ENCODE data around the gene CNTD1.
A peak's percentile ranks its signal among the peaks of the same experiment; 100 is the strongest.

The CNTD1 gene

DNA sequence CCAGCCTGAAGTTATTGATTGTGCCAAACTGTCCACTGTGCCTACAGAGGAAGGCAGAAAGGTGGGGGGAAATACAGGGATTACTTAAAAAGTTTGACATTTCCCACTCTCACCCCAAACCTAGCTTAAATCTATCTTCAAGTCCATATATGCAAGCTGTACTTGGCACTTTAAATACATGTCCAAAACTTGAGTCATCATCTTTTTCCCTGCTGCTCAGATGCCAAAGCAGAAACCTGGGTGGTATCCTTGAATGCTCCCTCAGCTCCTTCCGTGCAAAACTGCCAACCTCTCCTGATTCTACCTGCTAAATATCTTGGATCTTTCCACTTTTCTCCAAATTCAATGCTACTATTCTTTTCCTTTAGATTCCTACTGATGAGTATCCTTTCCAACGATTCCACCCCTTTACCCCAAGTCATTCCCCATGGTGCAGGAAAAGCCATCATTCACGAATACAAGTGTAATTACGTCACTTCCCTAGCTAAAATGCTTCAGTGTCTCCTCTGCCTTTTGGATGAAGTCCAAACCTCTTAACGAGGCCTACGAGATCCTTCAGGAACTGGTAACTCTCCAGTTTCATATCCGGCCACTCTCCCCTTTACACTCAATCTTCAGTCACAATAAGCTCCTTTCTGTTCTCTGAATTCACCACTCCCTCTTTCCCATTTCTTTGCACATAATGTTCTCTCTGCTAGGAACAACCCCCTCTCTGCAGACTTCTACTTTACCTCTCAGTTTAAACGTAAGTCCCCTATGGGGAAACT lies 16.2 kb downstream of the CNTD1 start:
- peaks cover 69% of the 10 kb centered on the region for H3K36me3 ChIP-seq (replicated peaks; ENCODE audit: low read depth, low read length)

DNA sequence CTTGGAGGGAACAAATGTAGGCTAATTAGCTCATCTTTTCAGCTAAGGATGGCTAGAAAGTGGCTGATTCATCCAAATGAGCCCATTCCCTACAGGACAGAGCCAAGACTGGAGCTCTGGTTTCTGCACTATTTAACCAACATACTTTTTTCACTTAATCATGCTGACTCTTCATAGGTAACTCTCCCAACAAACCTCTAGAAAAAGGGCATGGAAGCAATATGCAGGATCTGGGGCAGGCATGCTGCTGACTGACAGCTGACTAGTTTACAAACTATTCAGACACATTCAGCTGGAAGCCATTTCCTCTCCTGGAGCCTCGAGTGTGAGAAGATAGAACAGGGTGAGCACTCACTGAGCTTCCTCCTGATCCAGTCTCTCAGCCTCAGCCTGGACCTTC lies 19.2 kb downstream of the CNTD1 start:
- Histone ChIP-seq H3K4me2 (ENCODE audit: low read length) (no peak overlapping the region), H2AFZ (ENCODE audit: low read depth, low read length) (no peak overlapping the region), H3K9me3 (ENCODE audit: insufficient read depth, low read length) (no peaks in the 10 kb centered on the region), H3K4me3 (ENCODE audit: low read length) (no peak overlapping the region), H3K9ac (ENCODE audit: low read length) (no peak overlapping the region), H3K27me3 (ENCODE audit: low read depth, low read length) (no peaks in the 10 kb centered on the region), H3K4me1 (ENCODE audit: low read length) (no peaks in the 10 kb centered on the region), H4K20me1 (ENCODE audit: insufficient read depth, low read length) (no peaks in the 10 kb centered on the region), H3K36me3 (replicated peaks; ENCODE audit: low read depth, low read length) (peaks cover 56% of the 10 kb centered on the region), H3K79me2 (ENCODE audit: low read length) (peaks cover 9% of the 10 kb centered on the region), H3K27ac (ENCODE audit: low read length) (no peak overlapping the region)
- TF ChIP-seq, protein P1, sequence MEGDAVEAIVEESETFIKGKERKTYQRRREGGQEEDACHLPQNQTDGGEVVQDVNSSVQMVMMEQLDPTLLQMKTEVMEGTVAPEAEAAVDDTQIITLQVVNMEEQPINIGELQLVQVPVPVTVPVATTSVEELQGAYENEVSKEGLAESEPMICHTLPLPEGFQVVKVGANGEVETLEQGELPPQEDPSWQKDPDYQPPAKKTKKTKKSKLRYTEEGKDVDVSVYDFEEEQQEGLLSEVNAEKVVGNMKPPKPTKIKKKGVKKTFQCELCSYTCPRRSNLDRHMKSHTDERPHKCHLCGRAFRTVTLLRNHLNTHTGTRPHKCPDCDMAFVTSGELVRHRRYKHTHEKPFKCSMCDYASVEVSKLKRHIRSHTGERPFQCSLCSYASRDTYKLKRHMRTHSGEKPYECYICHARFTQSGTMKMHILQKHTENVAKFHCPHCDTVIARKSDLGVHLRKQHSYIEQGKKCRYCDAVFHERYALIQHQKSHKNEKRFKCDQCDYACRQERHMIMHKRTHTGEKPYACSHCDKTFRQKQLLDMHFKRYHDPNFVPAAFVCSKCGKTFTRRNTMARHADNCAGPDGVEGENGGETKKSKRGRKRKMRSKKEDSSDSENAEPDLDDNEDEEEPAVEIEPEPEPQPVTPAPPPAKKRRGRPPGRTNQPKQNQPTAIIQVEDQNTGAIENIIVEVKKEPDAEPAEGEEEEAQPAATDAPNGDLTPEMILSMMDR (IDR thresholded peaks at IDR 0.05; ENCODE audit: low read depth, low read length), result no peak
- no peak for TF ChIP-seq EZH2phosphoT487 (IDR thresholded peaks at IDR 0.05; ENCODE audit: low read depth)

More for the DNA sequence above, 16.2 kb downstream of the CNTD1 start:
- H2AFZ ChIP-seq (ENCODE audit: low read depth, low read length), result no peak overlapping the region
- no peaks in the 10 kb centered on the region for H3K79me2 ChIP-seq (ENCODE audit: low read length)
- H3K4me2 ChIP-seq (ENCODE audit: low read length), result no peak overlapping the region
- no peaks in the 10 kb centered on the region for H3K9me3 ChIP-seq (ENCODE audit: insufficient read depth, low read length)
- H3K27ac ChIP-seq (ENCODE audit: low read length), result no peak overlapping the region
- no peaks in the 10 kb centered on the region for H3K4me1 ChIP-seq (ENCODE audit: low read length)
- TF ChIP-seq, protein P1 (IDR thresholded peaks at IDR 0.05; ENCODE audit: low read depth, low read length), result no peak
- no peak for TF ChIP-seq EZH2phosphoT487 (IDR thresholded peaks at IDR 0.05; ENCODE audit: low read depth)
- H3K4me3 ChIP-seq (ENCODE audit: low read length), result no peak overlapping the region
- H4K20me1 ChIP-seq (ENCODE audit: insufficient read depth, low read length), result no peaks in the 10 kb centered on the region
- H3K27me3 ChIP-seq (ENCODE audit: low read depth, low read length), result no peaks in the 10 kb centered on the region
- no peak overlapping the region for H3K9ac ChIP-seq (ENCODE audit: low read length)

DNA sequence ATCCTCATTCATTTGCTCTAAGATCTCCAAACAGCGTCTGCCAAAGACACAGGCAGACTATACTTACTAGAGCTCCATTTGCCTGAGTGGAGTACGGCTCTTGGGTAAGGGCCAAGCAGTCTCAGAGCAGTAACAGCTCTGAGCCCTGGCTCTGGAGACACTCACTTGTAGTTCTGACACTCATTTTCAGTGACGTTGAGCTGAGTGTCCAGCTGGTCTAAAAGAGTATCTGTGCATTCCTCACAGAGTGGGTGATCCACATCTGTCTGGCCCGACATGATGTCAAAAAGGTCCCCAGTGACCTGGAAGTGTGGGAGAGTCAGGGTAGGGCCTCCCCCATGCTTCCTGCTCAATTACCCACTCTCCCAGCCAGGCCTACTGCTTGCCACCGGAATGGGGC lies 19.7 kb downstream of the CNTD1 start:
- H3K27ac ChIP-seq (ENCODE audit: low read length), result no peak overlapping the region
- H3K9ac ChIP-seq (ENCODE audit: low read length), result no peak overlapping the region

DNA sequence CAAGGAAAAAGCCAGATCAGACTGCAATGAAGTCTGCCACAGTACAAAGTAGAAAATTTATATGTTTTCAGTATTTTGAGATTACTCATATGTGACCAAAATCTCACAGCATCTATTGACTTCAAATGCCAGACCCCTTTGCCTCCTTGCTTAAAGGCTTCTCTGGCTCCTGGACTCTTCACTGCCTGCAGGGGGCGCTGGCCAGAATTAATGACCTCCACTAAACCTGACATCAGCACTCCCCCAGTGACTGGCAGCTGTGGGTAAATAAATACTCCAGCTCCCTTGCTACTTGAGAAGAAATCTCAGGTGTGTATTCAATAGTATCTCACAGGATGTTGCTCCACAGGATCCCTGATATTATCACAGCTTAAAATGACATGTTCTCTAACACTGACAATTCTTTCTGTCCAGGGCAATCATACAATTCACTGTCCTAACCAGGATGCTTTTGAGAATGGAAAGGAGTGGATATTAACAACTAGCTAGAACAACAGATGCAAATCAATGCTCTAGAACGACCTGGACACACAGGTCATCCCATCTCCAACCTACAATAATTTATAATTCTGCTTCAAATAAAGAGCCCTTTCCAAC lies 21.4 kb downstream of the CNTD1 start:
- Histone ChIP-seq H3K9me3 (ENCODE audit: insufficient read depth, low read length) (no peaks in the 10 kb centered on the region), H3K4me3 (ENCODE audit: low read length) (no peak overlapping the region), H3K79me2 (ENCODE audit: low read length) (peaks cover 21% of the 10 kb centered on the region), H3K36me3 (replicated peaks; ENCODE audit: low read depth, low read length) (peaks cover 42% of the 10 kb centered on the region), H4K20me1 (ENCODE audit: insufficient read depth, low read length) (no peaks in the 10 kb centered on the region), H3K4me1 (ENCODE audit: low read length) (peaks cover 7% of the 10 kb centered on the region; the same call in 1 of the 2 replicates), H3K27ac (ENCODE audit: low read length) (no peak overlapping the region), H3K9ac (ENCODE audit: low read length) (no peak overlapping the region), H3K27me3 (ENCODE audit: low read depth, low read length) (no peaks in the 10 kb centered on the region), H3K4me2 (ENCODE audit: low read length) (no peak overlapping the region), H2AFZ (ENCODE audit: low read depth, low read length) (no peak overlapping the region)
- TF ChIP-seq, protein P1 (IDR thresholded peaks at IDR 0.05; ENCODE audit: low read depth, low read length), result peak; percentile 81
- TF ChIP-seq EZH2phosphoT487 (IDR thresholded peaks at IDR 0.05; ENCODE audit: low read depth), result no peak

More for the DNA sequence above, 19.7 kb downstream of the CNTD1 start:
- Histone ChIP-seq H3K4me3 (ENCODE audit: low read length) (no peak overlapping the region), H3K79me2 (ENCODE audit: low read length) (peaks cover 14% of the 10 kb centered on the region), H3K36me3 (replicated peaks; ENCODE audit: low read depth, low read length) (peaks cover 56% of the 10 kb centered on the region), H3K27me3 (ENCODE audit: low read depth, low read length) (no peaks in the 10 kb centered on the region), H2AFZ (ENCODE audit: low read depth, low read length) (no peak overlapping the region), H3K4me2 (ENCODE audit: low read length) (no peak overlapping the region), H4K20me1 (ENCODE audit: insufficient read depth, low read length) (no peaks in the 10 kb centered on the region), H3K9me3 (ENCODE audit: insufficient read depth, low read length) (no peaks in the 10 kb centered on the region), H3K4me1 (ENCODE audit: low read length) (no peaks in the 10 kb centered on the region)
- no peak for TF ChIP-seq EZH2phosphoT487 (IDR thresholded peaks at IDR 0.05; ENCODE audit: low read depth)
- TF ChIP-seq, protein P1 (IDR thresholded peaks at IDR 0.05; ENCODE audit: low read depth, low read length), result no peak
